Kasumi-1 (cell line): Measurements from ENCODE around the gene KRT72.

Source experiments
- DNase-seq, 2 experiments: peaks; one replicate each; lab custom pipeline; 2025; lab: John Stamatoyannopoulos, UW

Gene KRT72

DNA sequence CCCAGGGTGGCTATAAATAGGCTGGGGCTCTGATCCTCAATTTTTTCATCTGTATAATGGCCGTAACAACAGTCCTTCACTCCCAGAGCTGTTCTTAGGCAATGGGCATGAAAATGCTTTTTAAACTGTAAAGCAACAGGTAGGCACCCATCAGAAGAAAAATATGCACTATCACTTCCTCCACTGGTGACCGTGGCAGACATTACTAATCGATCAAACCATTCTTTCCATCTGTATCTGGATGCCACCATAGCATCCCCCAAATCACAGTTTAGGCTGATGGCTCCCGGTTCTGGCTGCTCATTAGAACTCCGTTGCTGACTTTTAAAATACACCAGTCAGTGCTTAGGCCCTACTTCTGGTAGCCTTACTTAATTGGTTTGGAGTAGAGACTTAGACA, 59.6 kb downstream of the KRT72 start:
- DNase-seq, result no peak

GRCh38 chr12:52540531-52540930, 60.7 kb downstream of the KRT72 start:
- no peak for DNase-seq

DNA sequence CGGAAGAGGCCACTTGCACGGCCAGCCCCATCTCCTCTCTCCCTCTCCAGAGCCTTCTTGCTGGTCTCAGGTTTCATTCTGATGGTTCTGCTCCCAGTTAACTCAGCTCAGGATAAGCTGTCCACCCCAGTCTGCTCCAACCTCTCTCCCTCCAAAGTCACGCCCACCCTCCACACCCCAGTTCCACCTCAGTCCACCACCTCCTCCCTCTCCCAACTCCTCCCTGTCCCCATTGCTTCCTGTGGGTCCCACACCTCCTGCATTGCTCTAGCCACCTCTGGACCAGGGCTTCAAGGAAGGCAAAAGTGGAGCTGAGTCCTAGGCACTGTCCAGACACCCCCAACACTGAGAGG, 61.5 kb downstream of the KRT72 start:
- no peak for DNase-seq

- DNase-seq, result no peak
Observed at GRCh38 chr12:52539083-52539820, 62.0 kb downstream of the KRT72 start.

GRCh38 chr12:52537101-52537500, 64.2 kb downstream of the KRT72 start:
- no peak for DNase-seq
